A549 (cell line): ENCODE measurements around the gene KNOP1. TPM values are rescaled to one million over a fixed set of nuclear protein-coding genes. Genes with fewer than 3 reads are reported as not detected.

Experiments used
- ATAC-seq, 2 experiments: fragments of 200-7000 bp in 1 of 2; fragments of >200 bp in 1 of 2; cut with Nextera tagmentation in 1 of 2; cut with Tn5 transposase in 1 of 2; 3 replicates each; pipeline versions ENCODE4 v1.8.0 to v1.9.1; 2018 to 2020; ENCODE audit warnings: mild to moderate bottlenecking in 1 of 2, moderate library complexity in 1 of 2
- CTCF ChIA-PET: fragments of 300-600 bp; sonication (Branson Sonifier 250); formaldehyde crosslinking; extraction: SDS; loops from one replicate; lab custom pipeline; 2021; ENCODE audit warnings: antibody characterized with exemption, inconsistent platforms; lab: Yijun Ruan, JAX
- POLR2A ChIA-PET: fragments of 350-600 bp; formaldehyde crosslinking; extraction: SDS; loops from one replicate; lab custom pipeline; 2021; ENCODE audit warnings: antibody characterized with exemption, inconsistent platforms; lab: Yijun Ruan, JAX
- DNase-seq, 2 experiments: peaks; one replicate each; pipeline versions ENCODE4 v3.0.0 to v3.0.0-alpha.2; 2011 to 2016; ENCODE audit warnings: low read depth in 1 of 2, low spot score in 1 of 2
- FAIRE-seq: peaks from 2 replicates; lab custom pipeline; 2011; peaks lifted over from hg19 to GRCh38; lab: Jason Lieb, UNC
- H3K27ac ChIP-seq, 2 experiments: fragments of >200 bp; sonication (Bioruptor Twin); formaldehyde crosslinking; 3 replicates each; pipeline ENCODE4 v1.5.1; 2016 to 2017
- H3K4me1 ChIP-seq: fragments of >200 bp; sonication (Bioruptor Twin); formaldehyde crosslinking; 3 replicates; pipeline ENCODE4 v1.6.1; 2016
- H3K4me2 ChIP-seq: fragments of >200 bp; sonication (Bioruptor Twin); formaldehyde crosslinking; 3 replicates; pipeline ENCODE4 v1.6.1; 2016
- H3K4me3 ChIP-seq: fragments of >200 bp; sonication (Bioruptor Twin); formaldehyde crosslinking; 3 replicates; pipeline ENCODE4 v1.5.1; 2016
- H3K9me3 ChIP-seq: fragments of >200 bp; sonication (Bioruptor Twin); formaldehyde crosslinking; 3 replicates; pipeline ENCODE4 v1.6.1; 2016
- ATOH8 ChIP-seq: fragments of 250-450 bp; sonication (Bioruptor Pico); IDR thresholded peaks from 2 replicates; pipeline ENCODE4 v1.5.0; 2020; ENCODE audit warnings: low read depth, mild to moderate bottlenecking, moderate library complexity
- BHLHE40 ChIP-seq: IDR thresholded peaks from 2 replicates; pipeline ENCODE4 v1.6.1; 2012; ENCODE audit warnings: low read depth, low read length, inconsistent platforms
- CBX8 ChIP-seq: fragments of 200-600 bp; sonication (generic); IDR thresholded peaks from 2 replicates; pipeline ENCODE4 v1.6.1; 2016
- CHD2 ChIP-seq: fragments of 150-350 bp; IDR thresholded peaks from 2 replicates; pipeline ENCODE4 v1.6.1; 2014; ENCODE audit warnings: low read length; ENCODE audit not compliant: partially characterized antibody
- CHD4 ChIP-seq: fragments of 200-600 bp; sonication (generic); IDR thresholded peaks from 2 replicates; pipeline ENCODE4 v1.6.1; 2016; ENCODE audit warnings: antibody characterized with exemption, mild to moderate bottlenecking, borderline replicate concordance
- E2F6 ChIP-seq: IDR thresholded peaks from 2 replicates; pipeline ENCODE4 v1.6.1; 2012; ENCODE audit warnings: low read depth, borderline replicate concordance
- EHMT2 ChIP-seq: fragments of 200-600 bp; sonication (generic); IDR thresholded peaks from 2 replicates; pipeline ENCODE4 v1.6.1; 2016; ENCODE audit warnings: antibody characterized with exemption, low read depth, mild to moderate bottlenecking, moderate library complexity
- FOSB ChIP-seq: fragments of 250-450 bp; sonication (Bioruptor Pico); IDR thresholded peaks from 2 replicates; pipeline ENCODE4 v1.5.0; 2020; ENCODE audit warnings: mild to moderate bottlenecking, moderate library complexity
- GATA3 ChIP-seq: IDR thresholded peaks from 2 replicates; pipeline ENCODE4 v1.6.1; 2012; ENCODE audit warnings: borderline replicate concordance
- HDAC2 ChIP-seq: fragments of 200-600 bp; sonication (generic); IDR thresholded peaks from 2 replicates; pipeline ENCODE4 v1.6.1; 2016
- HES2 ChIP-seq: fragments of >200 bp; sonication (Bioruptor Twin); formaldehyde crosslinking; IDR thresholded peaks from 2 replicates; pipeline ENCODE4 v1.6.1; 2016
- HEYL ChIP-seq: fragments of 250-450 bp; sonication (Bioruptor Pico); IDR thresholded peaks from 2 replicates; pipeline ENCODE4 v1.8.0; 2021; ENCODE audit warnings: mild to moderate bottlenecking, moderate library complexity
- HMGXB4 ChIP-seq: fragments of 250-450 bp; sonication (Bioruptor Pico); IDR thresholded peaks from 2 replicates; pipeline ENCODE4 v1.5.0; 2021; ENCODE audit warnings: mild to moderate bottlenecking, moderate library complexity, borderline replicate concordance
- HOXB5 ChIP-seq: fragments of 250-450 bp; sonication (Bioruptor Pico); IDR thresholded peaks from 2 replicates; pipeline ENCODE4 v1.5.0; 2020; ENCODE audit warnings: mild to moderate bottlenecking, moderate library complexity
- KDM5A ChIP-seq: fragments of 200-600 bp; sonication (generic); IDR thresholded peaks from 2 replicates; pipeline ENCODE4 v1.6.1; 2016; ENCODE audit warnings: antibody characterized with exemption, mild to moderate bottlenecking
- MAZ ChIP-seq: fragments of 150-350 bp; IDR thresholded peaks from 2 replicates; pipeline ENCODE4 v1.6.1; 2014; ENCODE audit warnings: antibody characterized with exemption, low read depth, low read length, borderline replicate concordance
- MYC ChIP-seq: IDR thresholded peaks from 2 replicates; pipeline ENCODE4 v1.6.1; 2012; ENCODE audit warnings: mild to moderate bottlenecking, inconsistent platforms, low read length, improper control_type of control experiment, borderline replicate concordance
- PHF8 ChIP-seq: fragments of 200-600 bp; sonication (generic); IDR thresholded peaks from 2 replicates; pipeline ENCODE4 v1.6.1; 2016; ENCODE audit warnings: low read depth, mild to moderate bottlenecking, antibody characterized with exemption, moderate library complexity, borderline replicate concordance
- POLR2A ChIP-seq: IDR thresholded peaks from 2 replicates; pipeline ENCODE4 v1.6.1; 2012; ENCODE audit warnings: mild to moderate bottlenecking, low read length
- POLR2AphosphoS2 ChIP-seq: conservative IDR thresholded peaks from 2 replicates; pipeline ENCODE4 v1.6.1; 2012; ENCODE audit warnings: low read length, improper control_type of control experiment, inconsistent platforms
- RAD21 ChIP-seq, 2 experiments: fragments of >200 bp in 1 of 2; sonication (Bioruptor Twin) in 1 of 2; formaldehyde crosslinking in 1 of 2; IDR thresholded peaks in 1 of 2; conservative IDR thresholded peaks in 1 of 2; 2 replicates in 1 of 2; 3 replicates in 1 of 2; pipeline ENCODE4 v1.6.1; 2012 to 2018; ENCODE audit warnings: inconsistent platforms in 1 of 2
- RARB ChIP-seq: fragments of 250-450 bp; sonication (Bioruptor Pico); IDR thresholded peaks from 2 replicates; pipeline ENCODE4 v1.8.0; 2021; ENCODE audit warnings: mild to moderate bottlenecking, moderate library complexity
- RCOR1 ChIP-seq: fragments of 150-350 bp; IDR thresholded peaks from 2 replicates; pipeline ENCODE4 v1.6.1; 2014; ENCODE audit warnings: antibody characterized with exemption, low read length, low read depth
- RFX5 ChIP-seq: fragments of 450-650 bp; IDR thresholded peaks from 2 replicates; pipeline ENCODE4 v1.7.1; 2014; ENCODE audit warnings: antibody characterized with exemption, mild to moderate bottlenecking, moderate library complexity
- SREBF2 ChIP-seq: fragments of 450-650 bp; IDR thresholded peaks from 2 replicates; pipeline ENCODE4 v1.6.1; 2014; ENCODE audit warnings: mild to moderate bottlenecking, moderate library complexity
- TFCP2L1 ChIP-seq: fragments of 250-450 bp; sonication (Bioruptor Pico); IDR thresholded peaks from 2 replicates; pipeline ENCODE4 v1.5.0; 2021; ENCODE audit warnings: mild to moderate bottlenecking
- TP53 ChIP-seq: fragments of 250-450 bp; sonication (Bioruptor Pico); IDR thresholded peaks from 2 replicates; pipeline ENCODE4 v1.5.0; 2021; ENCODE audit warnings: mild to moderate bottlenecking, moderate library complexity
- ZFP36 ChIP-seq: fragments of 450-650 bp; IDR thresholded peaks from 2 replicates; pipeline ENCODE4 v1.6.1; 2014; ENCODE audit warnings: borderline replicate concordance; ENCODE audit not compliant: partially characterized antibody
- ZSCAN20 ChIP-seq: fragments of 250-450 bp; sonication (Bioruptor Pico); IDR thresholded peaks from 2 replicates; pipeline ENCODE4 v1.8.0; 2022; ENCODE audit warnings: mild to moderate bottlenecking, moderate library complexity
- WGBS: methylation state at CpG from one replicate; pipeline ENCODE4 v1.1.6; 2017; ENCODE audit errors: missing lambda C conversion rate; 5-methylcytosine and 5-hydroxymethylcytosine counted together
- polyA plus RNA-seq, 4 experiments: library from polyadenylated mRNA; depleted of rRNA in 3 of 4; stranded (reverse); fragments of >200 nt; fragmentation: RNase III in 1 of 4; extraction: RNeasy Plus Mini Kit Qiagen cat#74134 plus additional on column Dnase treatment in 1 of 4; gene quantifications; 2 replicates in 3 of 4; 3 replicates in 1 of 4; pipeline ENCODE4 v1.2.3, GENCODE V29; 2011 to 2017

Gene KNOP1
- polyA plus RNA-seq, 2 of the 4 experiments (the other 2 are of a cell fraction), result 38.2 to 44.8 TPM

DNA sequence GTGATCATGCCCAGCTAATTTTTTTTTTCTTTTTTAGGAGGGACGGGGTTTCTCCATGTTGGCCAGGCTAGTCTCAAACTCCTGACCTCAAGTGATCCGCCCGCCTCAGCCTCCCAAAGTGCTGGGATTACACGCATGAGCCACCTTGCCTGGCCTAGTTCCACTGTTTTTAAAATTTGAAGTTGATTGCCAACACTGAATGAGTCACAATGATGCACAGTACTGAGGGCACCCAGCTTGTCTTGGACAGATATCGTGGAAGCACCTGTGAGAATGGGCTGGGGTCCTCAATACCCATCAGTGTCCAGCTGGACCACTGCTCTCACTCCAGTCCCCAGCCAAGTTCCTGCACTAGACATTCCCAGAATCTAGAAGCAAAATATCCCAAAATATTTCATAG, 2.5 kb downstream of the KNOP1 start:
- Histone ChIP-seq H3K27ac (no peak overlapping the region), H3K4me1 (peaks cover 26% of the 10 kb centered on the region; the same call in 2 of the 3 replicates), H3K9me3 (no peaks in the 10 kb centered on the region), H3K4me3 (no peak overlapping the region), H3K4me2 (peak overlapping the region; percentile 85)
- POLR2A ChIA-PET, result no interaction called here
- 88% methylated on average over 5 of the region's 5 CpGs for WGBS
- no peak for TF ChIP-seq RCOR1
- TF ChIP-seq TP53 (CRISPR knock-in tag), result no peak
- no peak for TF ChIP-seq RFX5
- no peak for TF ChIP-seq HDAC2
- no peak for TF ChIP-seq CHD2
- no peak for TF ChIP-seq POLR2AphosphoS2
- no peak for TF ChIP-seq MAZ
- no peak for TF ChIP-seq E2F6
- no peak for TF ChIP-seq TFCP2L1 (CRISPR knock-in tag)
- no peak for TF ChIP-seq RAD21 (conservative IDR thresholded peaks at IDR 0.05 in 1 of 2, IDR thresholded peaks at IDR 0.05 in 1 of 2)
- no peak for TF ChIP-seq MYC
- no peak for TF ChIP-seq ZFP36
- no peak for TF ChIP-seq KDM5A
- TF ChIP-seq HES2, result no peak
- TF ChIP-seq HMGXB4, result no peak
- no peak for TF ChIP-seq RARB (CRISPR knock-in tag)
- no peak for TF ChIP-seq PHF8
- ATAC-seq (no peak), DNase-seq (no peak), FAIRE-seq (no peak)
- CTCF ChIA-PET, result no interaction called here

- no peak overlapping the region for H3K4me2 ChIP-seq
- DNase-seq (no peak), FAIRE-seq (no peak), ATAC-seq (no peak)
- ChIA-PET POLR2A (no interaction called here), CTCF (interaction anchor here (0.5 to 1.6 kb wide), 6 partner anchors 8 to 673 kb away, joined by 3 to 5 read pairs (median 3); no protein-coding TSS in a partner anchor)
- 90% methylated on average over 6 of the region's 6 CpGs for WGBS
- no peak overlapping the region for H3K4me3 ChIP-seq
- H3K9me3 ChIP-seq, result no peaks in the 10 kb centered on the region
- TF ChIP-seq CHD4 (no peak), E2F6 (no peak), POLR2A (no peak), SREBF2 (no peak), TFCP2L1 (CRISPR knock-in tag) (no peak), ATOH8 (CRISPR knock-in tag) (no peak), EHMT2 (no peak), GATA3 (no peak), FOSB (CRISPR knock-in tag) (no peak), ZSCAN20 (CRISPR knock-in tag) (no peak), HES2 (no peak), BHLHE40 (no peak), HOXB5 (CRISPR knock-in tag) (no peak), CBX8 (no peak), HEYL (CRISPR knock-in tag) (no peak), MYC (no peak)
- peaks cover 15% of the 10 kb centered on the region; the same call in 2 of the 3 replicates for H3K4me1 ChIP-seq
- H3K27ac ChIP-seq, result no peak overlapping the region
These were observed 4.3 kb downstream of the KNOP1 start for GRCh38 chr16:19713697-19714096.
